HG02840 (cell line): ENCODE data around the gene SMYD5.

Experiments
- ATAC-seq: cut with Tn5 transposase; IDR thresholded peaks from one replicate; pipeline ENCODE4 v1.9.1; 2021; ENCODE audit warnings: mild to moderate bottlenecking, moderate library complexity, moderate number of reproducible peaks; ENCODE audit not compliant: unreplicated experiment, low FRiP score

Gene SMYD5

GRCh38 chr2:73272270-73272669 lies 58.2 kb downstream of the SMYD5 start:
- no peak for ATAC-seq
